ENCODE results near the gene OR2A42.
"Not testable (repeated sequence)": the region's sequence is repeated elsewhere in the genome, so short reads cannot be mapped to it uniquely, and the experiment has no call there.

The OR2A42 gene, protein sequence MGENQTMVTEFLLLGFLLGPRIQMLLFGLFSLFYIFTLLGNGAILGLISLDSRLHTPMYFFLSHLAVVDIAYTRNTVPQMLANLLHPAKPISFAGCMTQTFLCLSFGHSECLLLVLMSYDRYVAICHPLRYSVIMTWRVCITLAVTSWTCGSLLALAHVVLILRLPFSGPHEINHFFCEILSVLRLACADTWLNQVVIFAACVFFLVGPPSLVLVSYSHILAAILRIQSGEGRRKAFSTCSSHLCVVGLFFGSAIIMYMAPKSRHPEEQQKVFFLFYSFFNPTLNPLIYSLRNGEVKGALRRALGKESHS

DNA sequence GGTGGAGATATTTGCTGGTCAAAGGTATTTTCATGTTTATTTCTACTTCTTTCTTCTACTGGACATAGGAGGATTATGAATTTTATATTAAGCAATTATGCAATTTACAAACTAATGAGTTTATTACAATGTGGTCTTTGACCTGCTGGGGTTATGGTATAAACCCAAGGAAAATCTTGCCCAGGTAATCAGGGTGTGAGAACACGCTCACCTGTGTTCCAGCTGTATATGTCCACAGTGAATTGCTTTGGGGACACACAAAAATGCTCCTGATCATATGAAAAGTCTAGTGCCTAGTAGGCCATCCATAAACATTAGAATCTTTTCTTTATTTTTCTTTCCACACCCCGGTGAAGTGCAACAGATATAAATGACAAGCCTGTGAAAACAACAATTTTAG lies at the start of gene OR2A42:
Gene OR2A42, minus strand, starts transcription at position 241 of the 400 bp plus-strand sequence. CDS start 6,762 bp downstream, outside the sequence.
- DNase-seq (ENCODE audit: low read depth in 2 of 2) = not testable (repeated sequence)

DNA sequence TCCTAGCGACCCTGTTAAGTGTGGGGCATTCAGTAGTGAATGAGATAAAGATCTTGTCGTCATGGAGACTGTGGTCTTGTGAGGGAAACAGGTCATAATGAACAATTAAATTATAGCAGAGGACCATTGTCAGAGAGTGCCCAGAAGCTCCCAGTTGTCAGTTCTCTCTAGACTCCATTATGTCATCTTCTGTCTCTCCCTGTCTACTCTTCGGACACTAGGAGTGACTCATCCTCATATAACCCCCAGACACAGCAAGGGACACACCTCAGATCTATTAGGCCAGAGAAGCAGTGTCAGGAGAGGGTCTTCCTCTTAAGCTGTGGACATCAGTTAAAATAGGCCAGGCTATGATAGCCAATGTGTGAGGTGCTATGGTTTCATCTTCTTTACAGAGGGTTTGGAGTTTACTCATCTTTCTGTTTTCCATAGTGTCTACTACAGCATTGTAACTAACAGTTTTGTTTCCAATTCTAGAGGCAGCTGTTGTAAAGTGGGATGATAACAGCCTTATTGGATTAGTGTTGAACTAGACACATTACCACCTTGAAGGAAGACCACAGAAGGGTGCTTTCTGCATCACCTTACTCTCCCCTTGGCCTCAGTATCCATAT lies 47.9 kb upstream of the OR2A42 start:
- DNase-seq (ENCODE audit: low read depth in 2 of 2) = not testable (repeated sequence)

DNA sequence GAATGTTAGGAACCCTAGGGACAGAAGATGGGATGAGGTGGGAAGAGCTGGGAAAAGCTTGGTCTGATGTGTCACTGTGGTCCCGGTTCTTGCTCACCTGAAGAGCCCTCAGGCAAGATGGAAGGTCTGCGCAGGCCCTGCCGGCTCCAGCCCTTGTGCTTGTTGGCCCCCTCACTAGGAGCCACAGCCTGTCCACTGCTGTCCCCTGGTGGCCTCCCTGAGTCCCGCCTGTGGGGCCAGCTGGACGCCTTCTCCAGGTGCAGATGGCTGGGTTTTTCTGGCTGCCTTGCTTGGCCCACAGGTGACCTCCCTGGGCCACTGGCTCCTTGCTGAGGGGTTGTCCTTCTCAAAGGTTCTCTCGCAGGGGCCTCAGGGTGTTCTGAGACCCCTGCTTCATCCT lies 44.3 kb upstream of the OR2A42 start:
- DNase-seq (ENCODE audit: low read depth in 2 of 2) = not testable (repeated sequence)

DNA sequence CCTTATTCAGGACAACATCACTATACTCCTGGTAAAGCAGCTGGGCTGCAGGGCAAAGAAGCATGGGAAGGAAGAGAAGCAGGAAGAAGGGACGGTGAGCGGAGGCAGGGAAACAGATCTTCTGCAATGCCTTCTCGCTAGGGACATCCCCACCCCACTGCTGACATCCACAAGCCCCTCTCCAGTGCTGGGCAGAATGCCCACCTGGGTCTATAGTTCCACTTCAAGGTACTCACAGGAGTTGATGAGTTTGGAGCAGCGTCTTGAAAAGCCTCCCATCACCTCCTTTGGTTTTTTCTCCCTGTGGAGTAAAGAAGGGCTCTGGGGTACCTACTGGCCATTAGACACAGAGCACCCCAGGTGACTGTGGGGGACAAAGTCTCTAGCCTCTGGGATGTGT lies 43.1 kb upstream of the OR2A42 start:
- DNase-seq (ENCODE audit: low read depth in 2 of 2) = not testable (repeated sequence)

DNA sequence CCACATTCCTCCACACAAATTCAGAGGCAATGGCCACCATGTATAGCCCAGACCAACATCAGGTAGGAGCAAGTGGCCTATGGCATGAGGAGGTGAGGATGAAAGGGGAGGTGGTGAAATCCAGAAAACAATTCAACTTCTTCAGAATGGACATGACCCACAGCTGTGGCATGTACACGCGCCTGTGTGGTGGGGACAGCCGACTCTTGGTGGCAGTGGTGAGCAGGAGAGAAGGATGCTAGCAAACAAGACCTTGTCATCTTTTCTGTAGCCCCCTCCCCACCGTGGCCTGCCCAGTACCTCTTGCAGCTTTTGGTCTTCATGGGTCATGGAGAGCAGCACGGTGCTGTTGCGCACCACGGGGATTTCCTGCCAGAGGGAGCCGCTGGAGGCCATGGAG lies 42.6 kb upstream of the OR2A42 start:
- DNase-seq (ENCODE audit: low read depth in 2 of 2) = not testable (repeated sequence)

DNA sequence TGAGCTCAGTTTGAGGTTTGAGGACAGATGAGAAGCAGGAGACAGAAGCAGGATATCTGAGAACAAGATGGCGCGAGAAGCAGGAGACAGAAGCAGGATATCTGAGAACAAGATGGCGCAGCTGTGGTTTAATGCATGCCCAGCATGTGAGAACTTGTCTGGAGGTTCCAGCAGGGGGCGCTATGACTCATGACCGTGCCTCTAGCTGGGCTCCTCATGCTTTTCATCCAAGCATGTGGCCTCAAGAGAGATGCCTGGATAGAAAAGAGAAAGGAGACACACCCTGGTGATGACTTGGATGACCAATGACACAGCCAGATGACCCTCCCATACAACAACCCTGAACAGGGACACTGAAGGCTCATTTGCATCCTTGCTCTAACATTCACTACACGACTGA lies 40.6 kb upstream of the OR2A42 start:
- not testable (repeated sequence) for DNase-seq (ENCODE audit: low read depth in 2 of 2)

DNA sequence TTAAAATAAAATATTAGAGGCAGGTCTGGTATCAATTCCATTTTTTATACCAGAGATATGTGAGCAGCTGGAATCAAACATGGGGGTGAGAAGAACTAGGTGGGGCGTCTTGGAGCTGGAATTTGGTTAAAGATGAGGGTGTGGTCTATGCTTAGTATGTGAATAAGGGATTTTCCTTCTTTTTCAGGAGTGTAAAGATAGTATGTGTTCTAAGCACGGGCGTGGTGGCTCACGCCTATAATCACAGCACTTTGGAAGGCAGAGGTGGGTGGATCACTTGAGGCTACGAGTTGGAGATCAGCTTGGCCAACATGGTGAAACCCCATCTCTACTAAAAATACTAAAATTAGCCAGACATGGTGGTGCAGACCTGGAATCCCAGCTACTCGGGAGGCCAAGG lies 35.9 kb upstream of the OR2A42 start:
- not testable (repeated sequence) for DNase-seq (ENCODE audit: low read depth in 2 of 2)

DNA sequence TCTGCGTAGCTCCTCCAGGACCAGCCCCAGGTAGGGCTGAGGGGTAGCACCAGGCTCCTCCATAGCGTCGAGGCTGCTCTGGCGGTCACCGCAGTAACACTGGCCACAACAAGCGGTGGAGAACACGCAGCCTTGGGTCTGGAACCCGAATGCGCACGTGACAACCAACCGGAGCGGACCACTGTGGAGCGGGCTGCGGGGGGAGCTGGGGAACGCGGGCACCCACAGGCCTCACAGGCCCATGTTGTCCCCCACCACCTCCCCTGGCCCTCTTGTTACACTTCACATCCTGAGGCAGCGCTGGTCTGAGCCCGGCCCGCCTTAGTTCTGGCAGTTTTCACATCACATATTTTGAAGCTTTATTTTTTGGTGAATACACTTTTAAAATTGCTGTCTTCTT lies 29.8 kb upstream of the OR2A42 start, which contains the start of gene CTAGE8:
Gene CTAGE8, minus strand, starts transcription at position 101 of the 400 bp plus-strand sequence. Its CDS starts 38 bp downstream, at position 63.
- DNase-seq (ENCODE audit: low read depth in 2 of 2) = not testable (repeated sequence)

DNA sequence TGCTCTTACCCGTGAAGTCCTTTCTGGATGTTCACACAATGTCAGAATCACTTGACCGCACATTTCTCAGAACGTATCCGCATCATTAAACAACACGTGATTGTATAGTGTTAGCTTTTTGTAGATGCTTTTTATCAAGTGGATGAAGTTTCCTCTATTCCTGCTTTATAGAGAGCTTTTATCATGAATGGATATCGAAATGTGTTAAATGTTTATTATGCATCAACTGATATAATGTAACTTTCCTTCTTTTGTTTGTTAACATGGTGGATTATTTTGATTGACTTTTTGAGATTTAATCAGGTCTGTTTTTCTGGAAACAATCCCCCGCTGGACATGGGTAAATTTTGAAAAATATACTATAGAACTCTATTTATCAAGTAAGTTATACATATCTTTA lies 25.3 kb upstream of the OR2A42 start, which contains the start of gene OR2A7:
Gene OR2A7, minus strand, starts transcription at position 101 of the 400 bp plus-strand sequence. CDS start 5,164 bp downstream, outside the sequence.
- not testable (repeated sequence) for DNase-seq (ENCODE audit: low read depth in 2 of 2)

DNA sequence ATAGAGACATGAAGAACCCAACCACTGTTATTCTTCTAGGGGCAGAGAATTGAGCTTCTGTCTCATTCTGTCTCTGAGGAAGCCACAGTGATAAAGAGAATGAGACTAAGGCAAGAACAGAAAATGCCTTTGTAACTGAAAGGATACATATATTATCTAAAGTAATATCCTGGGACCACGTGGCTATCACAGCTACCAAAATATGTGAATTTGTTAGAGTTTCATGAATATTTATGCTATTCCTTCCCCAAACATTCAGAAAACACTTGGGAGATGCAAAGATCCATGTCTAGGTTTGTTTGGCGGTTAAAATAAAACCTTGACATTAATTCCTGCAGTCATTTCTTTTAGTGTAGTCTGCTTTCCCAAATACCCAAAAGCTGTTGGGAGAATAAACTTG lies 22.7 kb upstream of the OR2A42 start:
- DNase-seq (ENCODE audit: low read depth in 2 of 2) = not testable (repeated sequence)

DNA sequence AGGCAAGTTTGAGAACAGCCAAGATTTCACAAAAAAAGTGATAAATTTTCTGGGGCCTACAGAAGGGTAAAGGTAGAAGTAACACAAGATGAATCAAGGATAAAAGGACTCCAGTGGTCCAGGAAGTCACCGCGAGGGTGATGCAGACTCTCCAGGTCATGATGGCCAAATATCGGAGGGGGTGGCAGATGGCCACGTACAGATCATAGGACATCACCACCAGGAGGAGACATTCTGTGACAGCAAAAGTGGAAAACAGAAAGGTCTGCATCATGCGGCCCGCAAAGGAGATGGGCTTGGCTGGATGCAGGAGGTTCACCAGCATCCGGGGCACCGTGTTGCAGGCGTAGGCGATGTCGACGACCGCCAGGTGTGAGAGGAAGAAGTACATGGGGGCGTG lies 19.7 kb upstream of the OR2A42 start:
- DNase-seq (ENCODE audit: low read depth in 2 of 2) = not testable (repeated sequence)

DNA sequence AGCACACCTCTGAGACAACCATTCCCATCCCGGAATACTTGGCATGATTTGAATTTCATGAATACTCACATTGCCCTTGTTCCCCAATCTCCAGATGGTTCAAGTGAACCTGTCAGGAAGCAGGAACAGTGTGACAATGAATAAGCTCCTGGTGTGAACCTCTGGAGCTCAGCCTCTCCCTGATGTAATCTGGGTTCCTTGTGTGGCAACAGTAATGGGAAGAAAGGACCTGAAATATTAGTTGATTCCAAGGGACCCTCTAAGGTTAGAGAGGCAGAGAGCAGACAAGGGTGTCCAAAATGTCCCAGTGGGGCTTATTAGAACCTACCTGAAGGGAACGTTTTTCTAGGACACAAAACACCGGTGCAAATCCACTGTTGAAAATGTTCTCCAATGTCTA lies 16.7 kb upstream of the OR2A42 start:
- DNase-seq (ENCODE audit: low read depth in 2 of 2) = no peak

DNA sequence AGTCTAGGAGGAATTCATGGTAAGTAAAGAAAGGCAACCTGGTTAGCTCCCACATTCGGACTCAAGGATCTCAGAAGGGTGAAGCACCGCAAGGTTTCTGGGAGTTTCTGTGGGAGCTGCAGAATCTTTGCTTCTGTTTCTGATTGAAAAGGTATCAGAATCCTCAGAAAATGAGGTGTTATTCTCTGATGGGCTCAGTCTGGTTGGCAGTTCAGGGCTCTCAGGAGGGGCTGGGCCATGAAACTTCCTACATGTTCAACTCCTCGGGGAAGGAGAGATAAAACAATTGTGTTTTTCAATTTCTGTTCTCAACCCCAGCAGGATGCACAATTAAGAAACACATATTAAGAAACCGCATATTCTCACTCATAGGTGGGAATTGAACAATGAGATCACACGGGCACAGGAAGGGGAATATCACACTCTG lies 16.1 kb upstream of the OR2A42 start:
- no peak for DNase-seq (ENCODE audit: low read depth in 2 of 2)

DNA sequence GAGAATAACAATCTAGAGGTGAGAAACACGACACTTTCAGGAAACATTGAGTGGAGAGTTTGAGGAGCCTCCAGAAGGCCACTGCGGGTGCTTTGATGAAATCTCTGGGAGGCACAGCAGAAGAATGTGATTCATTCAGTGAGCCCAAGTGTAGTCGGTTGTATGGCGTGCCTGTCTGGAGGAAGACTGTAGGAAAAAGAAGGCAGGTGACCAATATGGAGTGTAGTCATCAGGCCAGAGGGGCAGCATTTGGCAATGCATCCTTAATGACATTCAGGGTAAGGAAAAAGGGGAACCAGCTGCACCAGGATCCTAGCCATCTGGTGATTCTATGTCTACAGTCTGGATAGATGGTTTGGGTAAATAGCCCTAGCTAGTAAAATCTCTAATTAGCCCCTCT lies 12.9 kb upstream of the OR2A42 start:
- DNase-seq (ENCODE audit: low read depth in 2 of 2) = not testable (repeated sequence)

DNA sequence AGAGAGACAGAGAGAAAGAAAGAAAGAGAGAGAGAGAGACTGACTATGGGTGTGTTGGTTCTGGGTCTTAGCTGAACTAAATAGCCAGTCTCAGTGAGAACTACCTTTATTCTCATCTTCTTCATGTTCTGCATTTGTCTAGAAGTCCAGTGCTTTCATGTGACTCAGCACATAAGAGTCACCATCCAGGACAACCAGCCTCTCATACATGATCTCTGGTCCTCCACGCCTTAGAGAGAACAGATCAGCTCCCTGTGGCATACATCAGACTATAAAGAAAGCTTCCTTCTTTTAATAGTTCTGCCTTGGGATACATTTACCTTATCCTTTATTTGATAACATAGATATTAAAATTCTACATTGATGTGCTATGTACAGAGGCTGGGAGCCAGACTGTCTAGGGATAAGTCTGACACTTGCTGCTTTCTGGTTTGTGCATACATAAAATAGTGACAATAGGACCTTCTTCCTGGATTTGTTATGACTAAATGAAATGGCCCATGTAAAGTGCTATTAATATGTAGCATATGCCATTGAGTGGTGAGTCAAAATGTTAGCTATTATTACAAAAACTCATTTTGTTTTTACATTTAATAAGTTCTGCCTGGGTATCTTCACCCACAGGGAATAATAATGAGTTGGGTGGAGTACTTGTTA lies 8.4 kb upstream of the OR2A42 start:
- not testable (repeated sequence) for DNase-seq (ENCODE audit: low read depth in 2 of 2)

DNA sequence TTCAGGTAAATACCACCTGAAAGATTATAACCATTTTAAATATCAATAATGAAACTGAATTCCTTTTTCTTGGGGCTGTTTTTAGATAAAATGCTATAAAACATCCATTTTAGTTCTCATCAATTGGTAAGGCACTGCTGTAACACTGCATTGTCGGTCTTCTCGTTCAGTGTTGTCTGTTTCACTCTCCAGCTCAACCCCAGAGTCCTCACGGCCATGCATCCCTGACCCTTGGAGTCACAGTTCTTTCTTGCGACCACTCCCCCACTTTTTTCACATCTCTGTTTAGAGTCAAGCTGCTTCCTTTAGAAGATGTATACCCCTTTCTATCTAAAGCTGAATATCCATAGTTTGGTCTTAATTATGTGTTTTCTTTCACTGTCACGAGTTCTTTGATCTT lies 7.6 kb upstream of the OR2A42 start:
- DNase-seq (ENCODE audit: low read depth in 2 of 2) = not testable (repeated sequence)

DNA sequence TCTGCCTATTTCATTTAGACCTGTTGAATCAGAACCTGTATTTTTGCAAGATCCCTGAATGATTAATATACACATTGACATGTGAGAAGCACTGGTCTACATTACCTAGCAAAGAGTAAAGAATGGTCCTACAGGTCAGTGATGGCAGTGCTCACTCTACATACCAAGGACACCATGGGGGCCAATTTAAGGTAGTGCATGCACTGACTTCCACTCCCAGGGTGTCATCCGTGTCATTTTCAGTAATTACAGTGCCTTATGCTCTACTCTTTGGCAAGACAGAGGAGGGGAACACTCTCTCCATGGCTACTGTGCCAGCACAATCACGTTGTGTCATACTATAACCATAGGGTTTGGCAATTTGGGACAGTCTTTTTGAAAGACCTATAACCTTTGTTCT lies 6.0 kb upstream of the OR2A42 start:
- DNase-seq (ENCODE audit: low read depth in 2 of 2) = not testable (repeated sequence)

DNA sequence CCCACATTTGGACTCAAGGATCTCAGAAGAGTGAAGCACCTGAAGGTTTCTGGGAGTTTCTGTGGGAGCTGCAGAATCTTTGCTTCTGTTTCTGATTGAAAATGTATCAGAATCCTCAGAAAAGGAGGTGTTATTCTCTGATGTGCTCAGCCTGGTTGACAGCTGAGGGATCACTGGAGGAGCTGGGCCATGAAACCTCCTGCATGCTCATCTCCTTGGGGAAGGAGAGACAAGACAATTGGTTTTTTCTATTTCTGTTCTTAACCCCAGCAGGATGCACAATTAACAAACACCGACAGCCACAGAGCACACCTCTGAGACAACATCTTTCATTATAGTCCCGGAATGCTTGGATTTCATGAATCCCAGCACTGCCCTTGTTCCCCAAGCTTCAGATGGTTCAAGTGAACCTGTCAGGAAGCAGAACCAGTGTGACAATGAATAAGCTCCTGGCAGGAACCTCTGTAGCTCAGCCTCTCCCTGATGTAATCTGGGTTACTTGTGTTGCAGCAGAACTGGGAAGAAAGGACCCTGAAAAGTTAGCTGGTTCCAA lies 799 bp downstream of the OR2A42 start:
- not testable (repeated sequence) for DNase-seq (ENCODE audit: low read depth in 2 of 2)

DNA sequence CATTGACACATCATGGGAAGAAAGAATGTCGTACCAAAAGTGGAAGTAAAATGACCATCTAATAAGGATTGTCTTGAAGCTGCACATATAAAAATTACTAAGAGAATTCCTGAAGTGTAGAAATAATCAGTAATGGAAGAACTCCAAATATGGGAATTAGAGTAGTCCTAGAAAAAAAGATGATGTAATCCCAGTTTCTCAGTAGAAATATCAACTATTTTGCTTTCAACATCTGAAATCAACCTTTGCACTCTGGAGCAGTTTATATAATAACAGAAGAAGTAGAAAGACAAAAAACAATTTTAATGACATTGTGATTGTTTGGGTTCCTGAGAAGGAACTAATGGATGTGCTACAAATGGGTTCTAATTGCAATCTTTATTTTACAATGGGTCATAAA lies 6.4 kb downstream of the OR2A42 start:
- not testable (repeated sequence) for DNase-seq (ENCODE audit: low read depth in 2 of 2)

DNA sequence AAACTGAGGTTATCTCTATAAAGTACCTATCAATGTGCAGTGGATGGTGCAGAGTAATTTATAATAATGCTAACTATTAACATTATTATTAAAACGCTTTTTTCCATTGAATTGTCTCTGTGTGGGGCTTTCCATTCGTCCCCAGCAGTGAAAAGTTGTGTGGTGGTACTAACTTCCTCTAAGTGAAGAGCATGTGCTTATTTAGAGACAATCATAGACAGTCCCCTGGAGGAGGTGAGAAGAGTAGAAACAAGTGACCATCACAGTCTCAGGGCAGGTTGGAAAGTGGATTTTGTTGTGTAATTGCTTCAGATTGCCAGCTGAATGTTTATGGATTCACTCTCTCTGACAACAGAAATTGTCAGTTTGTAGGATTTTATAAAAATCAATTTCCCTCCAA lies 8.4 kb downstream of the OR2A42 start:
- not testable (repeated sequence) for DNase-seq (ENCODE audit: low read depth in 2 of 2)

DNA sequence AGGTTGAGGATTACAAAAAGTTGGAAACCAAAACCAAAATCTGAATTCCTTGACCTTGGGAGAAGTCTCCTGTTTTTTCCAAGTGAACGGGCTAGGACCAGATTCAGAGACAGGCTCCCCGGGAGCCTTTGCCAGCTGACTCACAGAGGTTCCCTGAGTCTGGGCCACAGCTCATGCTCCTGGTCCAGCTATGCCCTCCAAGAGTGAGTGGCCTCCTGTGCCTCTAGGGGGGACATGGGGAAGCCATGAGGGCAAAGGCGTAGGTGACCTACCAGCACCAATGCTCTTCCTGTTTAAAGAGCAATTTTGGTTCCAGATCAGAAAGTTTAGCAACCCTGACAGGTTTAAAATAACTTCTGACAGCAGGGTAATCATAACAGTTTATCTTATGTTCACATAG lies 10.6 kb downstream of the OR2A42 start:
- not testable (repeated sequence) for DNase-seq (ENCODE audit: low read depth in 2 of 2)

DNA sequence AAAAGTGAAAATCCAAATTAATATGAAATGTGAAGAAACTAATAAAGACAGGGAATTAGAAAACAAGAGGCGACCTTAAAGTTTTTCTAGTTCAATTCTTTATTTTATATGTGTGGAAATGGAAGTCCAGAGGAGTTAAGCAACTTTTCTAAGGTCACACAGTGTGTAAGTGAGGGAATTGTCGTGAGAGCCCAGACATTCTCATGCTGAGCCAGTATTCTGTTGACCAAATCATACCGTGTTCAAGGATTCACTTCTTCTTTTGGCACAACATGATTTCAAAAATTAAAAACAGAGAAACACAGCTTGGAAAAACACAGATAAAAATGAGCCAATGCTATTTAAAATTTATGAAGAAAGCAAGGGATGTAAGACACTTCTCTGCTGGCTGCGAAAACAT lies 12.5 kb downstream of the OR2A42 start:
- DNase-seq (ENCODE audit: low read depth in 2 of 2) = not testable (repeated sequence)
